Spleen (tissue), 11 donors: Measurements from ENCODE around the gene GPR35. TPM values are rescaled to one million over a fixed set of nuclear protein-coding genes. Genes with fewer than 3 reads are reported as not detected.

Experiments used
- DNase-seq: peaks from one replicate; pipeline ENCODE4 v3.0.0-alpha.2; 2020
- H3K27ac ChIP-seq, 8 donors: fragments of 200-600 bp; sonication (generic) in 7 of 8; 1 replicate in 4 of 8; 2 replicates in 4 of 8; pipeline versions ENCODE4 v1.5.0 to v1.8.0; 2016 to 2021; ENCODE audit warnings: inconsistent platforms in 4 of 8, mild to moderate bottlenecking in 4 of 8, moderate library complexity in 1 of 8
- H3K27me3 ChIP-seq, 7 donors: fragments of 200-600 bp; sonication (generic) in 6 of 7; replicated peaks in 1 of 7; 1 replicate in 4 of 7; 2 replicates in 3 of 7; pipeline versions ENCODE4 v1.5.0 to v1.8.0; 2016 to 2021; ENCODE audit warnings: inconsistent platforms in 3 of 7, mild to moderate bottlenecking in 1 of 7
- H3K36me3 ChIP-seq, 6 donors: fragments of 200-600 bp; sonication (generic) in 5 of 6; 1 replicate in 4 of 6; 2 replicates in 2 of 6; pipeline versions ENCODE4 v1.5.0 to v1.8.0; 2016 to 2021; ENCODE audit warnings: inconsistent platforms in 2 of 6
- H3K4me1 ChIP-seq, 6 donors: fragments of 200-600 bp; sonication (generic) in 5 of 6; 1 replicate in 3 of 6; 2 replicates in 3 of 6; pipeline versions ENCODE4 v1.5.0 to v1.8.0; 2016 to 2021; ENCODE audit warnings: inconsistent platforms in 3 of 6
- H3K4me3 ChIP-seq, 8 donors: fragments of 200-600 bp; sonication (generic) in 7 of 8; 1 replicate in 4 of 8; 2 replicates in 4 of 8; pipeline versions ENCODE4 v1.5.0 to v1.8.0; 2016 to 2021; ENCODE audit warnings: inconsistent platforms in 4 of 8, mild to moderate bottlenecking in 4 of 8, moderate library complexity in 2 of 8
- H3K9me3 ChIP-seq, 8 donors: fragments of 200-600 bp; sonication (generic) in 7 of 8; 1 replicate in 4 of 8; 2 replicates in 4 of 8; pipeline versions ENCODE4 v1.5.0 to v1.8.0; 2016 to 2021; ENCODE audit warnings: inconsistent platforms in 4 of 8
- CTCF ChIP-seq, 11 experiments: fragments of 200-600 bp in 7 of 11; fragments of 450-650 bp in 4 of 11; sonication (generic) in 4 of 11; IDR thresholded peaks in 8 of 11; conservative IDR thresholded peaks in 3 of 11; 1 replicate in 7 of 11; 2 replicates in 4 of 11; pipeline versions ENCODE4 v1.4.0 to v1.8.0; 2016 to 2021; ENCODE audit warnings: antibody characterized with exemption in 11 of 11, inconsistent platforms in 4 of 11, mild to moderate bottlenecking in 1 of 11
- POLR2A ChIP-seq, 3 donors: fragments of 450-650 bp; IDR thresholded peaks; one replicate each; pipeline ENCODE4 v1.5.1; 2017; ENCODE audit warnings: antibody characterized with exemption in 3 of 3, mild to moderate bottlenecking in 1 of 3
- POLR2AphosphoS5 ChIP-seq, 3 donors: sonication (generic); formaldehyde crosslinking; IDR thresholded peaks; one replicate each; pipeline ENCODE4 v1.5.1; 2017; ENCODE audit warnings: antibody characterized with exemption in 3 of 3
- WGBS, 5 donors: extraction: QIAGEN DNeasy Blood & Tissue Kit in 3 of 5; methylation state at CpG; one replicate each; pipeline versions ENCODE4 v1.1.5 to v1.1.7; 2013 to 2018; 5-methylcytosine and 5-hydroxymethylcytosine counted together
- intact Hi-C: fragments of 100-400 bp; cut with DNase I; formaldehyde crosslinking; loops from one replicate; pipeline ENCODE4 v1.15.0; 2023; ENCODE audit warnings: low total_unique reads
- polyA plus RNA-seq, 3 donors: library from polyadenylated mRNA; stranded (reverse); fragments of 200-250 nt; gene quantifications; one replicate each; pipeline ENCODE4 v1.2.1, GENCODE V29; 2013
- total RNA-seq, 7 donors: library from RNA; depleted of rRNA in 3 of 7; stranded (reverse); fragments of >200 nt in 3 of 7; fragmentation: NEBNext Ultra II Directional in 4 of 7; extraction: Animal tissue kit (Norgen Biotek cat#: 25700) in 4 of 7; gene quantifications; one replicate each; pipeline versions ENCODE4 v1.1.0 to v1.2.1, GENCODE V29; 2016 to 2021
- donor health status: healthy with polysubstance abuse.
- donor health status: DM: no; HTN: no; CAD: no; lungs with moderate emphysema.
- donor health status: DM: no; HTN: no; CAD: no.
- donor health status: Bipolar disorder and iron deficiency.
- donor health status: healthy.
- donor health status: DM: no; HTN: no; CAD: no.
- donor health status: DM: yes; HTN: yes; CAD: no.

The GPR35 gene
- total and polyA plus RNA-seq, 10 donors: 7.4 to 25.3 (median 18.3) TPM

- no peaks in the 10 kb centered on the region for H3K9me3 ChIP-seq
- 22 to 45% (median 30%) methylated on average over 8 to 21 of the region's 21 CpGs for WGBS, 5 donors
- H3K27me3 ChIP-seq: peaks cover 0 to 4% (median 0%) of the 10 kb centered on the region in 7 donors
- TF ChIP-seq CTCF (IDR thresholded peaks at IDR 0.05 in 8 of 11, conservative IDR thresholded peaks at IDR 0.05 in 3 of 11) (no peak), POLR2AphosphoS5 (IDR thresholded peaks at IDR 0.05) (peak; percentile 57 to 68 (median 68))
- peak overlapping the region in 1 of 8 donors; percentile 36 for H3K4me3 ChIP-seq
- intact Hi-C loops: no loop called here
- H3K27ac ChIP-seq: peak overlapping the region in 5 of 8 donors; percentile 26 to 80 (median 55)
- peak; percentile 82 for DNase-seq
- H3K4me1 ChIP-seq: peaks cover 3 to 57% (median 46%) of the 10 kb centered on the region in 6 donors
- H3K36me3 ChIP-seq: peaks cover 0 to 25% (median 2%) of the 10 kb centered on the region in 6 donors
Observed at GRCh38 chr2:240626531-240627300, 1.4 kb downstream of the GPR35 start.

GRCh38 chr2:240627736-240628506 is 2.6 kb downstream of the GPR35 start:
- Histone ChIP-seq H3K9me3 (peaks cover 0 to 9% (median 4%) of the 10 kb centered on the region in 8 donors), H3K27me3 (no peaks in the 10 kb centered on the region), H3K4me1 (peaks cover 0 to 45% (median 34%) of the 10 kb centered on the region in 6 donors), H3K4me3 (no peak overlapping the region), H3K27ac (no peak overlapping the region), H3K36me3 (peaks cover 0 to 33% (median 2%) of the 10 kb centered on the region in 6 donors)
- intact Hi-C loops: no loop called here
- 88 to 93% (median 91%) methylated on average over 17 of the region's 17 CpGs for WGBS, 5 donors
- TF ChIP-seq POLR2AphosphoS5 (IDR thresholded peaks at IDR 0.05) (no peak), CTCF (IDR thresholded peaks at IDR 0.05 in 8 of 11, conservative IDR thresholded peaks at IDR 0.05 in 3 of 11) (no peak), POLR2A (IDR thresholded peaks at IDR 0.05) (no peak)
- peak; percentile 54 for DNase-seq

GRCh38 chr2:240628507-240628807 is 3.2 kb downstream of the GPR35 start:
- Histone ChIP-seq H3K36me3 (peaks cover 0 to 33% (median 2%) of the 10 kb centered on the region in 6 donors), H3K27ac (no peak overlapping the region), H3K27me3 (no peaks in the 10 kb centered on the region), H3K4me1 (peaks cover 0 to 39% (median 30%) of the 10 kb centered on the region in 6 donors), H3K4me3 (no peak overlapping the region), H3K9me3 (peaks cover 0 to 14% (median 8%) of the 10 kb centered on the region in 8 donors)
- TF ChIP-seq CTCF (IDR thresholded peaks at IDR 0.05 in 8 of 11, conservative IDR thresholded peaks at IDR 0.05 in 3 of 11): no peak
- TF ChIP-seq POLR2AphosphoS5 (IDR thresholded peaks at IDR 0.05): no peak
- no peak for TF ChIP-seq POLR2A (IDR thresholded peaks at IDR 0.05)
- intact Hi-C loops: no loop called here
- no peak for DNase-seq
- WGBS, 5 donors: 86 to 95% (median 93%) methylated on average over 6 to 7 of the region's 7 CpGs
